Endothelial cell (in vitro differentiated cells): ENCODE measurements around the gene SLC29A3. TPM values are rescaled to one million over a fixed set of nuclear protein-coding genes. Genes with fewer than 3 reads are reported as not detected.

Source experiments
- DNase-seq: peaks from one replicate; pipeline ENCODE4 v3.0.0; 2021; ENCODE audit warnings: low spot score
- H3K27ac Mint-ChIP-seq: one replicate; pipeline ENCODE4 v1.8.0; 2021; ENCODE audit warnings: mixed read lengths, inconsistent platforms; ENCODE audit not compliant: unreplicated experiment
- H3K27me3 Mint-ChIP-seq: one replicate; pipeline ENCODE4 v1.8.0; 2021; ENCODE audit warnings: mild to moderate bottlenecking, moderate library complexity, mixed read lengths, inconsistent platforms; ENCODE audit not compliant: unreplicated experiment
- H3K36me3 Mint-ChIP-seq: one replicate; pipeline ENCODE4 v1.8.0; 2021; ENCODE audit warnings: mild to moderate bottlenecking, low read depth, mixed read lengths, inconsistent platforms; ENCODE audit not compliant: unreplicated experiment
- H3K4me1 Mint-ChIP-seq: one replicate; pipeline ENCODE4 v1.8.0; 2021; ENCODE audit warnings: mild to moderate bottlenecking, mixed read lengths, inconsistent platforms; ENCODE audit not compliant: unreplicated experiment
- H3K4me3 Mint-ChIP-seq: one replicate; pipeline ENCODE4 v1.8.0; 2021; ENCODE audit warnings: mild to moderate bottlenecking, mixed read lengths, inconsistent platforms; ENCODE audit not compliant: unreplicated experiment
- H3K9me3 Mint-ChIP-seq: one replicate; pipeline ENCODE4 v1.8.0; 2021; ENCODE audit warnings: mixed read lengths, inconsistent platforms; ENCODE audit not compliant: unreplicated experiment
- CTCF ChIP-seq: fragments of 200-600 bp; sonication (generic); IDR thresholded peaks from one replicate; pipeline ENCODE4 v1.5.0; 2021; ENCODE audit warnings: antibody characterized with exemption; ENCODE audit not compliant: unreplicated experiment
- total RNA-seq: library from RNA; stranded (reverse); fragmentation: NEBNext Ultra II Directional; extraction: Animal tissue kit (Norgen Biotek cat#: 25700); gene quantifications from one replicate; pipeline ENCODE4 v1.2.1, GENCODE V29; 2021; ENCODE audit not compliant: unreplicated experiment

Gene SLC29A3
- total RNA-seq, 1 donor from 2014 or later, result 11.7 TPM

DNA sequence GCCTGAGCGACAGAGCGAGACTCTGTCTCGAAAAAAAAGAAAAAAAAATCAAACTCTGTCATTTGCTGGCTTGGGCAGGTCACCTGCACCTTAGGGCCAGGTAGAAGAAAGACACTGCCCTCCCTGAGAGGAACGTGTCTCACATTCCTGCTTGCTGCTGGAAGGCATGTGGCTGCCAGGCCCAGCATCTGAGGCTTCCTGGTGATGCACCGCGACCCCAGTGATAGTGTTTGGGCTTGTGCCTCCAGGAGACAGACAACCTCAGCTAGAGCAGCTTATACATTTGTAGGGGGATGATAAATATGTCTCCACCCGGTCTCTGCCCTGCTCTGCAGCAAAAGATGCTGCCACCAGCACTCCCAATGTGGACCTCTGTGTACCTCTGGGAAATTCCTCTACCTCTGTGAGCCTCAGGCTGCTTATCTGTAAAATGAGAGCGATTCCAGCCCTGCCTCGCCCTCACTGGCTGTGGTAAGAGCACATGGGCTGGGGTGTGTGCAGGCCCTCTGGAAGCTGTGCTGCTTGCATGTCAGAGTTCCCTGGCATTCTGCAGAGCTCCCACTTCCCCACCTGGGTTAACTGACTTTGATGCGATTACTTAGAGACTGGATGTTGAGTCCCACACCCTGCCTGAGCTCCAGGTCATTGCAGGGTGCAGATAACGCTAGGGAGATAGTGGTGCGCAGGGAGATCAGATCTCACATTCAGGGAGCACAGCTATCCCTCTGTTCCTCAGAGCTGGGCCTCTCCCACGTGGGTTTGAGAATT, 19.9 kb downstream of the SLC29A3 start:
- H3K4me1 Mint-ChIP-seq, result peaks cover 39% of the 10 kb centered on the region
- no peak for DNase-seq
- H3K27me3 Mint-ChIP-seq, result peaks cover 1% of the 10 kb centered on the region
- no peak overlapping the region for H3K27ac Mint-ChIP-seq
- peaks cover 4% of the 10 kb centered on the region for H3K36me3 Mint-ChIP-seq
- no peak overlapping the region for H3K4me3 Mint-ChIP-seq
- TF ChIP-seq CTCF, result no peak
- H3K9me3 Mint-ChIP-seq, result no peaks in the 10 kb centered on the region

DNA sequence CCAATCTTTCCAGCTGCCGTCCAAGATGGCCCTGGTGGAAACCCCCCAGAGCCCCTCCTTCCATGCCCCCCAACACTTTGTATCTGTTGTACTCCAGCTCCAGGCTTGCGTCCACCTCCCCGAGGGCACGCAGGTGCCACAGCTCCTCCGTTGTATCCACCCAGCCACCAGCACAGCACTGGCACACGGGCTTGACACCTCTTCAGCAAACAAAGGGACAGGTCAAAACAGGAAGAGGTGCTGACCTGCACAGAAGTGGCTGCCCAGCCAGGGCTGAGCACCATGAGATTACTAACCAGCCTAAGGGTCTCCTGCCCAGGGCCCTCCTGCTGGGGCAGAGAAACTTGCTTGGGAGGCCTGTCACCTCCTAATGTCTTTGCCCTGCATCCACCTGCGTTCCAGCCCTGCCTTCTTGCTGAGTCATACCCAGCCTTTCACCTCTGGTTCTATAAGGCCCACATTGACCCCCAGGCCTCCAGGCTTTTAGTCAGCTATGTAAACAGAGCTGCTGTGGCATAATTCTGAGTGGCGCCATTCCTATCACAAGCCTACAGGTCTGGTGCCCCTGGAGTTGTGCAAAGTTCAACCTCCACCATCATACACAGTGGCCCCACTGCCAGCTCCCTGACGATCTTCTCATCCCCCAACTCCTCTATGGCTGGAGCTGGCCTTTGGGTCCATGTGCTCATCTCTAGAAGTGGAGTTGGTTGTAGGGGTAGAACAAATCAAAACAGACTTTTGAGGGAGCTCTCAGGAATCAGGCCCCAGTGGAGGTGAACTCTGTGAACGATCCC, 20.9 kb downstream of the SLC29A3 start:
- Mint-ChIP-seq H3K27me3 (peaks cover 3% of the 10 kb centered on the region), H3K36me3 (peaks cover 1% of the 10 kb centered on the region), H3K4me3 (no peak overlapping the region), H3K9me3 (no peaks in the 10 kb centered on the region), H3K4me1 (peaks cover 39% of the 10 kb centered on the region), H3K27ac (peak overlapping the region; percentile 57)
- TF ChIP-seq CTCF, result no peak
- DNase-seq, result no peak

GRCh38 chr10:71342573-71343391, 23.7 kb downstream of the SLC29A3 start:
- Mint-ChIP-seq H3K36me3 (no peaks in the 10 kb centered on the region), H3K4me3 (no peak overlapping the region), H3K9me3 (no peaks in the 10 kb centered on the region), H3K4me1 (peaks cover 21% of the 10 kb centered on the region), H3K27ac (no peak overlapping the region), H3K27me3 (peaks cover 1% of the 10 kb centered on the region)
- TF ChIP-seq CTCF, result no peak
- DNase-seq, result no peak

GRCh38 chr10:71343392-71343773, 24.3 kb downstream of the SLC29A3 start:
- H3K4me1 Mint-ChIP-seq, result peaks cover 24% of the 10 kb centered on the region
- H3K9me3 Mint-ChIP-seq, result no peaks in the 10 kb centered on the region
- no peak for DNase-seq
- no peaks in the 10 kb centered on the region for H3K36me3 Mint-ChIP-seq
- no peak overlapping the region for H3K4me3 Mint-ChIP-seq
- no peak overlapping the region for H3K27ac Mint-ChIP-seq
- no peak for TF ChIP-seq CTCF
- H3K27me3 Mint-ChIP-seq, result peaks cover 1% of the 10 kb centered on the region
